ENCODE results near the gene KCNMB4.
"Not testable (repeated sequence)": the region's sequence is repeated elsewhere in the genome, so short reads cannot be mapped to it uniquely, and the experiment has no call there.

KCNMB4 gene

DNA sequence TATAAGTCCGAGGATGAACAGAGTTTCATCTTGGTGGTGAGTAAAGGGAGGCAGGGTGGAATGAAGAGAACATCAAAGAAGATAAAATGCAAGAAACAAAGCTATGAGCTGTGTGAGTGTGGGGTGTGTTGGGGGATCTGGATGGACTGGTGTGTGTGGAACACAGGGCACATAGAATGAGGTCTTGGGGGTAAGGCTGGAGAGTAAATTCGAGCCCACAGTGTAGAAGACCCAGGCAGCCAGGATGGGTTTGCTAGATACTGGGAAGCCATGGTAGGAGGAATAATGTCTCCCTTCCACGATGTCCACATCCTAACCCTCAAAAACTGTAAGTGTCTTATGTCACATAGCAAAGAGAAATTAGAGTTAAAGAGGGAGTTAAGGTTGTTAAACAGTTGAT, 6.8 kb downstream of the KCNMB4 start:
- no peak for DNase-seq (ENCODE audit: low read depth)

DNA sequence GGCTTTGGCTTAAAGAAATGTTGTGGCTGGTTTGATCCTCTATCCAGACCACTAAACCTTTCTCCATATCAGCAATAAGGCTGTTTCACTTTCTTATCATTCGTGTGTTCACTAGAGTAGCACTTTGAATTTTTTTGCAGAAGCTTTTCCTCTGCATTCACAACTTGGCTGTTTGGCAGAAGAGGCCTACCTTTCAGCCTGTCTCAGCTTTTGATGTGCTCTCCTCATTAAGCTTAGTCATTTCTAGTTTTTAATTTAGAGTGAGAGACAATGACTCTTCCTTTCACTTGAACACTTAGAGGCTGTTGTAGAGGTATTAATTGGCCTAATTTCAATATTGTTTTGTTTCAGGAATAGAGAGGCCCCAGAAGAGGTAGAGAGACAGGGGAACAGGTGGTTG, 13.8 kb downstream of the KCNMB4 start:
- DNase-seq (ENCODE audit: low read depth) = no peak

GRCh38 chr12:70383484-70383883, 17.4 kb downstream of the KCNMB4 start:
- DNase-seq (ENCODE audit: low read depth) = no peak

DNA sequence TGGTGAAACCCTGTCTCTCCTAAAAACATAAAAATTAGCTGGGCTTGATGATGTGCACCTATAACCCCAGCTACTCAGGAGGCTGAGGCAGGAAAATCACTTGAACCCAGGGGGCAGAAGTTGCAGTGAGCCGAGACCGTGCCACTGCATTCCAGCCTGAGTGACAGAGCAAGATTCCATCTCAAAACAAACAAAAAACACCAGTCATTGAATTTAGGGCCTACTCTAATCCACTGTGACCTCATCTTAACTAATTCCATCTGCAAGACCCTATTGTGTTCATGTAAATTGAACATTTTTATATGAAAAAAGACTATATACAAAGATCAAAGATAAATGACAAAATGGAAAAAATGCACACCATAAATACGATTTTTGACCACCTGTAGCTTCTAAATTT, 17.8 kb downstream of the KCNMB4 start:
- DNase-seq (ENCODE audit: low read depth) = no peak

GRCh38 chr12:70386771-70387170, 20.7 kb downstream of the KCNMB4 start:
- DNase-seq (ENCODE audit: low read depth) = no peak

DNA sequence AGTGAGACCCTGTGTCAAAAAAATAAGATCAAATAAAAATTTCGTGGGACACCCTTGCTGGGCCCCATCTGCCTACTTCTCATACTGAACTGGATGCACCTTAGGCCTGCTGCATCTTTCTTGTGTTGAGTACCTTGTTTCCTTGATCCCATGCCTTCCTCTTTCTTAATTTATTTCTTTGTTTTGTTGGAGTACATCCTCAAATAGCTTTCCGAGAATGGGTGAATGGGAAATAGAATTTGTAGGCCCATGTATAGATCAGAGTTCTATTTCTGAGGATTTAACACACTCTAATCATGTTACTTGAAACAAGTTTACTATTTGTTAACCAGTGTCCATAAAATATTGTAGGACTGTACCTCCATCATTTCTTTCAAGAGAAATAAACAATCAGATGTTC, 23.6 kb downstream of the KCNMB4 start:
- DNase-seq (ENCODE audit: low read depth) = no peak

DNA sequence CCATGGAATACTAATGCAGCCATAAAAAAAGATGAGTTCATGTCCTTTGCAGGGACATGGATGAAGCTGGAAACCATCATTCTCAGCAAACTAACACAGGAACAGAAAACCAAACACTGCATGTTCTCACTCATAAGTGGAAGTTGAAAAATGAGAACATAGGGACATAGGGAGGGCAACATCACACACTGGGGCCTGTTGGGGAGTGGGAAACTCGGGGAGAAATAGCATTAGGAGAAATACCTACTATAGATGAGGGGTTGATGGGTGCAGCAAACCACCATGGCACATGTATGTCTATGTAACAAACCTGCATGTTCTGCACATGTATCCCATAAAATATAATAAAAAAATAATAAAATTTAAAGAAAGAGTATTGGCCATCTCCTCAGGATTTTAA, 26.5 kb downstream of the KCNMB4 start:
- not testable (repeated sequence) for DNase-seq (ENCODE audit: low read depth)

- peak; percentile 37 for DNase-seq (ENCODE audit: low read depth)
Measured at GRCh38 chr12:70393787-70394499, 27.9 kb downstream of the KCNMB4 start.

DNA sequence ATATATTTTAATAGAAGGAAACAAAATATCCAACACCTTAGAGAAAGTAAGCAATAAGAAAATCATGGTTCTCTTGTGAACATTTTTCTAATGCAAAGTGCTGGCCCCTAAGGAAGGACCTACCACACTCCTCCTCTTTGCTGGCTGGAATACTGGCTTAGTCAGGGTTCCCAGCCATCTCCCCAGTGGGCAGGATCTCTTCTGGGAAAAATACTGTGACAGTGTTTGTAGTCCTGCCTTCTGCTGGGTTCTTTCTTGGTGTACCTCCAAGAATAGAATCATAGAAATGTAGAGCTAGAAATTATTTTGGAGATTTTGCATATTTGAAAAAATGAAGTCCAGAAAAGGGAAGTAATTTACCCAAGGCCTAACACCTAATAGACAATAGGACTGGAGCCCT, 31.9 kb downstream of the KCNMB4 start:
- no peak for DNase-seq (ENCODE audit: low read depth)

DNA sequence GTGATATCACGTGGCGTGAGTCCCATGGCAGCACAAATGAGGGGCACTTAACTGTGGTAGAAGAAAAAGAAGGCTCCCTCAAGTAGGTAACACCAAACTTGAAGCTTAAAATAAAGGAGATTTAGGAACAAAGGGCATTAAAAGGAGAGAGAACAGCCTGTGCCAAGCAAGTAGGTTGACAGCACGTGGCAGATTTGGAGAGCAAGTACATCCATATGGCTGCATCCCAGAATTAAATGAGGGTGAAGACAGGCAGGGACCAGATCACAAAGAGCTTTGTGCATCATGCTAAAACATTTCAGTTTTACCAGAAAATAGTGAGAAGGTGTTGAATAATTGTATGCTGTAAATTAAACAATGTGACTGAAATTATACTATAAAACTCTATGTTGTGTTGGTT, 32.8 kb downstream of the KCNMB4 start:
- DNase-seq (ENCODE audit: low read depth) = no peak

DNA sequence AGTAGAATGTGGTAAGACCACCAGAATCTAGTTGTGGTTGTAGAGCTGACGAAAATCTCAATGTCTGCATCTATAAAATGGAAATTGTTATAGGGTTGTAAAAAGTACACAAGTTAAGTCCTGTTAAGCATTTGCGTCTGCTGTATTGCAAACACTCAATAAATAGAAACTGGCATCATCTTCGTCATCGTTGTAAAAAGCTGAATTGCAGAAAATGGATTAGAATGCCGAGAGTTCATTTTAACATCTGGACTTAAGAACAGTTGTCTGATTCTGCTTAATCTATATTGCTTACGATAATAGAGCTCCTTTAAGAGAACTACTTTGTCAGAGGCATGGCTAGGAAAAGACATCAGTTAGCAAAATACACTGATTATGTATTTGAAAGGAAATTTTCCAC, 33.2 kb downstream of the KCNMB4 start:
- DNase-seq (ENCODE audit: low read depth) = no peak

GRCh38 chr12:70400124-70400523, 34.0 kb downstream of the KCNMB4 start:
- no peak for DNase-seq (ENCODE audit: low read depth)

- no peak for DNase-seq (ENCODE audit: low read depth)
Measured at GRCh38 chr12:70402597-70402996, 36.5 kb downstream of the KCNMB4 start.

GRCh38 chr12:70403826-70404225, 37.7 kb downstream of the KCNMB4 start:
- DNase-seq (ENCODE audit: low read depth) = no peak

GRCh38 chr12:70408004-70408790, 42.1 kb downstream of the KCNMB4 start:
- DNase-seq (ENCODE audit: low read depth) = no peak

- DNase-seq (ENCODE audit: low read depth) = no peak
Measured at GRCh38 chr12:70415987-70416386, 49.9 kb downstream of the KCNMB4 start.

GRCh38 chr12:70417121-70417520, 51.0 kb downstream of the KCNMB4 start:
- no peak for DNase-seq (ENCODE audit: low read depth)

DNA sequence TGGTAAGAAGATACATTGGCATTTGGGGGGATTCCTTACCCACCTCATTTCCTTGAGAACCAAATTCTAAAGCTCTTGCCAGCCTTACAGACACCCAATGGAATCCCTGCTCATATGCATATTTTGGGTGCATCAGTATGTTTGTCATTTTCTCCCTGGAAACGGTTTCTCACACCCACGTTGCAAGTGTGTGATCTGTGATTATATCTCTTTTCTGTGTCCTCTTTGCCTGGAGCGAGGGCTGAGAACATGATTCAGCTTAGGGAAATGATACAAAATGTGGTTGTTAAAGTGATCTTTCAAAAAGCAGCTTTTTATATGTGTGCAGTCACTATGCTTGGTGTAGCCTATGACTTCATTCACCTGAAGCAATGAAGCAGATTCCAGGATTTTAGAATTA, 52.0 kb downstream of the KCNMB4 start:
- DNase-seq (ENCODE audit: low read depth) = no peak

DNA sequence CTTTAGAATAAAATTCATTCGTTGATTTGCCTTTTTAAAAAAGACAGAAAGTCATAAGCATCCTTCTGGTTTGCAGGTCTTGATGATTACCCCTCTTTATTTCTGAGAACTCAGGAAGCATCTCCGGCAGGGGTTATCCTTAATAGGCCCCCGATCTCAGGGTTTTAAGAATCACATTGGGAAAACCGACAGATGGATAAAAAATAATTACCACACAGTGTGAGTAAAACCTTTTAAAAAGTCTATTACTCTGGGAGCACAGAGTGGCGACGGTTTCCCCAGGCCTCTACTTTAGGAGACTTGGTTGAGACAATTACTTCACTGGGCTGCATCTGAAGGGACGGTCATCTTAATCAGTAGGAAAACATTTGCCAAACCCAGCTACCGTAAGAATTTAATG, 56.5 kb downstream of the KCNMB4 start:
- DNase-seq (ENCODE audit: low read depth) = no peak

- no peak for DNase-seq (ENCODE audit: low read depth)
Measured at GRCh38 chr12:70426620-70427019, 60.5 kb downstream of the KCNMB4 start.

DNA sequence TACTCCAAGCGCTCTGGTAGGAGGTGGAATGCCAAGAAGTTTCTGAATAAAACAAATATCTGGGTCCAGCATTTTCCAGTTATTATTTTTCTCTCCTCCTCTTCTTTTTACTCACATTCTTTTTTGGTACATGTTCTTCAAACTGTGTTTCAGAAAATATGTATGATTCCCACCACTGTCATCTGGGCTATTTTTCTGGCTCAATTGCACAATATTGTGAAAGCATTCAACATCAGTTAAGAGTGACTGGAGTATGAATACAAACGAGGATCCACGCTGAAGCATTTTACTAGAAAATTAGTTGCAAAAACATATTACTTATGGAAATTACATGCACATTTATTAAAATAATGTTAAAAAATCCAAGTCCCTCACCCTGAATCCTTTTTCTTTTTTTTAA, 61.5 kb downstream of the KCNMB4 start:
- peak; percentile 16 for DNase-seq (ENCODE audit: low read depth)

- no peak for DNase-seq (ENCODE audit: low read depth)
Measured at GRCh38 chr12:70430400-70430799, 64.3 kb downstream of the KCNMB4 start.

- DNase-seq (ENCODE audit: low read depth) = no peak
Measured at GRCh38 chr12:70436836-70437235, 70.7 kb downstream of the KCNMB4 start.
